HG03060 (cell line): ENCODE measurements around the gene BIN1.

Experiments
- ATAC-seq: cut with Tn5 transposase; IDR thresholded peaks from one replicate; pipeline ENCODE4 v1.9.1; 2021; ENCODE audit warnings: low read depth, moderate number of reproducible peaks; ENCODE audit not compliant: unreplicated experiment

BIN1 gene

GRCh38 chr2:127011231-127011661 is 95.7 kb downstream of the BIN1 start:
- no peak for ATAC-seq

GRCh38 chr2:127008265-127009015 is 98.5 kb downstream of the BIN1 start:
- no peak for ATAC-seq

GRCh38 chr2:127007652-127008051 is 99.3 kb downstream of the BIN1 start:
- ATAC-seq: no peak

- no peak for ATAC-seq
Measured at GRCh38 chr2:127006962-127007361, 100.0 kb downstream of the BIN1 start.

- ATAC-seq: no peak
Measured at GRCh38 chr2:127004893-127005600, 101.9 kb downstream of the BIN1 start.

- ATAC-seq: no peak
Measured at GRCh38 chr2:127003070-127003800, 103.7 kb downstream of the BIN1 start.

DNA sequence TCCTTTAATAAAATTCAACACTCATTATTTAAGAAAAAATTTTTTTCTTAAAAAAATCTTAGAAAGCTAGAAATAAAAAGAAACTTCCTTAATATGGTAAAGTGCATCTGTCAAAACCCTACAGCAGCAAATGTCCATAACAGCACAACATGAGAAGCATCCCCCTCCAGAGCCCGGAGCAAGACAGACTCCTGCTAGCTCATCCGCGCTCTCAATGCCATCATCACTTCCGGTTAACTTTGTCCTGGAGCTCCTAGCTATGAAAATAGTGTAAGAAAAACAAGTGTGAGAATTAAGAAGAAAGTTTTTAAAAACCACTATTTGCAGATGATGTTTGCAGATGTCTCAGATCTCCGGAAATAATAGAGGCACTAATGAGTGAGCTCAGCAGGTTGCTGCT is 105.2 kb downstream of the BIN1 start:
- ATAC-seq: no peak

DNA sequence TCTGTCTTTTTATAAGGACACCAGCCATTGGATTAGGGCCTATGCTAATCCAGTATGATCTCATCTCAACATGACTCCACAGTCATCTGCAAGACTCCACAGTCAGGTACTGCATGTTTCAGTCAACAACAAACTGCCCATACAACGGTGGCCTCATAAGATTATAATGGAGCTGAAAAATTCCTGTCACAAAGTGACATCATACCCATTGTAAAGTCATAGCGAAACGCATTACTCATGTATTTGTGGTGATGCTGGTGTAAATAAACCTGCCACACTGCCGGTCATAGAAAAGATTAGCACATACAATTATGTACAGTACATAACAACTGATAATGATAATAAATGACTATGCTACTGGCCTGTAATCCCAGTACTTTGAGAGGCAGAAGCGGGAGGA is 106.0 kb downstream of the BIN1 start:
- ATAC-seq: no peak

DNA sequence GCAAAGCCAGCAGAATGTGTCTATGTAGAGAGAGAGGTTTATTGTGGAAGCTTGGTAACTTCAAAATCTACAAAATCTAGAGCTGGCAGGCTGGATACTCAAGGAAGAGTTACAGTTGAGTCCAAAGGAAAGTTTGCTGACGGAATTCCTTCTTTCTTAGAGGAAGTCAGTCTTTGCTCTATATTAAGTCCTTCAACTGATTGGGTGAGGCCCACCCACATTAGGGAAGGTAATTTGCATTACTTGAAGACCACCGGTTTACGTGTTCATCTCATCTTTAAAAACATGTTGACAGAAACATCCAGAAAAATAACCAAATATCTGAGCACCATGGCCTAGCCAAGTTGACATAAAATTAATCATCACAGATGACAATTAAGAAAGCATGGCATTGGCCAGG is 106.8 kb downstream of the BIN1 start:
- no peak for ATAC-seq

GRCh38 chr2:126999106-126999756 is 107.7 kb downstream of the BIN1 start:
- ATAC-seq: no peak

DNA sequence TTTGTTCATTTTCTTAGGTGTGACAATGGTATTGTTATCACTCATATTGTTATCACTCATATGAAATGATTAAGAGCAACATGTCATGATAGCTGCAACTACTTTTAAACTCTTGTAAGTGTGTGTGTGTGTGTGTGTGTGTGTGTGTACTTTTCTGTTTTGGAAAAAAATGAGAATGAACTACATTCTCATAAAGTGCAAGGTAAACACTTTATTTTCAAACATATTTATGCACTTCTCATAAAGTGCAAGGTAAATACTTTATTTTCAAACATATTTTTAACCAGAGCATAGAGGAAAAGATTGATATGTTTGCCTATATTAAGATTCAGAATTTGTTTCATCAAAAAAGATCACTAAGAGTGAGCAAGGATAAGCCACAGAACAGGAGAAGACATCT is 108.5 kb downstream of the BIN1 start:
- ATAC-seq: no peak
